C4-2B (cell line): ENCODE data around the gene NXPH1.

ENCODE experiments used
- CTCF ChIP-seq: fragments of 450-650 bp; conservative IDR thresholded peaks from 2 replicates; pipeline ENCODE4 v1.5.1; 2017; ENCODE audit warnings: mild to moderate bottlenecking
- ZFX ChIP-seq: fragments of 450-650 bp; IDR thresholded peaks from 2 replicates; pipeline ENCODE4 v1.6.1; 2017

- TF ChIP-seq CTCF (no peak), ZFX (no peak)
Observed at GRCh38 chr7:8699875-8700624, 266.6 kb downstream of the NXPH1 start.
